DMS153 (cell line): ENCODE results near the gene TWF2.

ENCODE experiments used
- DNase-seq: peaks from one replicate; lab custom pipeline; 2025; lab: John Stamatoyannopoulos, UW

Gene TWF2

GRCh38 chr3:52181543-52181942 lies 57.4 kb downstream of the TWF2 start:
- no peak for DNase-seq
